Measurements from ENCODE around the gene POLR2H.

The POLR2H gene

DNA sequence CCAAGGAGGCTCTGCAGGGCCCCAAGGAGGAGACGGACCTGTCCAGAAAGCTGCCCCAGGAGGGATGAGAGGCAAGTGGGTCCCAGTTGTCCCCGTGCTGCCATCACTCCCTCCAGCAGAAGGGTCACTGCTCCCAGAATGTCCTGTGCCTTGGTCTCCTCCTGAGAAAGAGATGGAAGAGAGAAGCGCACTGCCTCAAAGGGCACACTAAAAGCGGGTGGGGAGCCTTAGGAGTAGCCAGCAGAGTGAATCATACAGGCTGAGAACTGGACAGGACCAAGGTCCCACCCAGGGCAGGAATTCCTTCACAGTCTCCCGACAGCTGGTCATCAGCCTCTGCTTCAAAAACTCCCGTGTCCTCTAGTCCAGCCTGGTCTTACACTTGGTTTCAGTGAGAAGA lies 11.9 kb downstream of the POLR2H start:
- no peak for DNase-seq (ENCODE audit: low spot score)
- Histone ChIP-seq H3K4me3 (no peak overlapping the region), H3K27ac (peak overlapping the region in 1 of 2 donors; percentile 20)
- TF ChIP-seq, protein P1, sequence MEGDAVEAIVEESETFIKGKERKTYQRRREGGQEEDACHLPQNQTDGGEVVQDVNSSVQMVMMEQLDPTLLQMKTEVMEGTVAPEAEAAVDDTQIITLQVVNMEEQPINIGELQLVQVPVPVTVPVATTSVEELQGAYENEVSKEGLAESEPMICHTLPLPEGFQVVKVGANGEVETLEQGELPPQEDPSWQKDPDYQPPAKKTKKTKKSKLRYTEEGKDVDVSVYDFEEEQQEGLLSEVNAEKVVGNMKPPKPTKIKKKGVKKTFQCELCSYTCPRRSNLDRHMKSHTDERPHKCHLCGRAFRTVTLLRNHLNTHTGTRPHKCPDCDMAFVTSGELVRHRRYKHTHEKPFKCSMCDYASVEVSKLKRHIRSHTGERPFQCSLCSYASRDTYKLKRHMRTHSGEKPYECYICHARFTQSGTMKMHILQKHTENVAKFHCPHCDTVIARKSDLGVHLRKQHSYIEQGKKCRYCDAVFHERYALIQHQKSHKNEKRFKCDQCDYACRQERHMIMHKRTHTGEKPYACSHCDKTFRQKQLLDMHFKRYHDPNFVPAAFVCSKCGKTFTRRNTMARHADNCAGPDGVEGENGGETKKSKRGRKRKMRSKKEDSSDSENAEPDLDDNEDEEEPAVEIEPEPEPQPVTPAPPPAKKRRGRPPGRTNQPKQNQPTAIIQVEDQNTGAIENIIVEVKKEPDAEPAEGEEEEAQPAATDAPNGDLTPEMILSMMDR (IDR thresholded peaks at IDR 0.05), result no peak

DNA sequence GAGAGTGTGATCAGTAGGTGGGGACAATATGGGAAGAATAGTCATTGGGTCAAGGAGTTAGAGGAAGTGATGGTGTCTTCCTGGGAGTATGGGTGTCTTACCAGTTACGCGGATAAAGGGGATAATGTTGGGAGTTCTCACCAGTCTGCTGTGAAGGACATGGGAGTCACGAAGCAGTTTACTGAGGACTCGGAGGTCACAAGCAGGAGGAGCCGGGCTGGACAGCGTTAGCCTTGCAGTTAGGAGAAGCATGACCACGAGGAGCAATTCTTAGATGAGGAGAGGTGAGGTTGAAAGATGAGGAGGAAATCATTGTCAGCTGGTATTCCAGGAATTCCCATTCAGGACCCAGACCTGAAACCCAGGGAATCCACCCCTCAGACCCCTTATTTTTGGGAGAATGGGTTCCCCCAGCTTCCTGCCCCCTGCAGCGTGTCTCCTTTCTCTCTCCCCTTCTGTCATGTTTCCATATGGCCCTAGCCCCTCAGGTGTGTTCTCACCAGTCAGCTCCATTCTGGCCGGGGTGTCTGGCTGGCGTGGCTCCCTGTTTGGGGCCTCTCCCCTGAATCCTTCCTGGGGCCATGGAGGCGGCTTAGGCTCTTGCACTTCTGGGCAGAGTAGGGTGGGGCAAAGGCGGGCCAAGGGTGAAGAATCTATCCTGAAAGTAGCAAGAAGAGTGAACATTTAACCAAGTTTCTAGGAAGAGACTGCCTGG lies 14.4 kb downstream of the POLR2H start:
- Histone ChIP-seq H3K27ac (no peak overlapping the region), H3K4me3 (no peak overlapping the region)
- DNase-seq (ENCODE audit: low spot score), result no peak
- TF ChIP-seq, protein P1 (IDR thresholded peaks at IDR 0.05), result no peak

DNA sequence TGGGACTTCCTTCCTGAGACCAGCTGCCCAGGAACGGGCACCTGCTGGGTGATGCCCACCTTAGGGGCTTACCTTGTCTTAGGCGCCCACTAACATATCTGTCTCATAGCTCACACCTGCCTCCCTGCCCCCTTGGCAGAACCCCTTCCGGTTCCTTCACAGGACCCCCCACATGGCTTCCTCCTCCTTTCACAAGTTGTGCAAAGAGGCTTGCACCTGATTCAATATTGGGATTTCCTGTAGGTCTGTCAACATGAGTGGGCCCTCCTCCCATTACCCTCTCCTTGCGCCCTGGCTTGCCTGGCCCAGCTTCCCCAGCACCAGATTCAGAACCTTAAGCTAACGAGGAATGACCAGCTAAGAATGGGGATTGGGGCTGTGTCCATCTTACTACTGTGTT lies 15.9 kb downstream of the POLR2H start:
- no peak overlapping the region for H3K27ac ChIP-seq
- DNase-seq (ENCODE audit: low spot score), result no peak
- H3K4me3 ChIP-seq, result no peak overlapping the region

DNA sequence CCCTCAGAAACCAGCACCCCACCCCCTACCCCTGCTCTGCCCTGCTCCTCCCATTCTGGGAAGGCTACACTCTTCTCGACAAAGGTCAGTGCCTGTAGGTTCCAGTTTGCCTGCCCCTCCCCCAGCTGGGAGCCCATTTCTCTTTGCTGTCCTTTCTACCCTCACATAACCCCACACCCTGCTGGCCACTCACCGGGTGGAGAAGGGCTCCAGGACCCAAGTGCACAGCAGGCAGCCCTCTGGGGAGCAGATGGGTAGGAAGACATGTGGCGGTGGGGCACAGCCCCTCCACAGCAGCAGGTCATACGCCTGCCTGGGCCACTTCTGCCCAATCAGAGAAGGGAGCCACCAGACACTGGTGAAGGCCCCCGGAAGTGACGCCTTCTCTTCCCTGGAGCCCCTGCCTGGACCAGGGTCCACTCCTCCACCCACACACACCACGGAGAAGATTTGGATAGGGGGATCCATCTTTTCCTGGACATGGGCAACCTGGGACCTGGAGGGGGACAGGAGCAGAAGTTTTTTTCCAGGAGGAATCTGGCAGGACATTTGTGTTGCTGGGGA lies 16.5 kb downstream of the POLR2H start, which contains the start of gene THPO:
TSS of gene THPO (minus strand) at position 326 of the 564 bp plus-strand sequence. CDS start 1,948 bp downstream, outside the sequence.
- Histone ChIP-seq H3K4me3 (no peak within 1 kb of the TSS), H3K27ac (peak within 1 kb of the TSS in 1 of 2 donors; percentile 90)
- DNase-seq (ENCODE audit: low spot score), result no peak
- TF ChIP-seq, protein P1 (IDR thresholded peaks at IDR 0.05), result no peak

More for the DNA sequence above, 15.9 kb downstream of the POLR2H start:
- TF ChIP-seq, protein P1 (IDR thresholded peaks at IDR 0.05), result no peak

DNA sequence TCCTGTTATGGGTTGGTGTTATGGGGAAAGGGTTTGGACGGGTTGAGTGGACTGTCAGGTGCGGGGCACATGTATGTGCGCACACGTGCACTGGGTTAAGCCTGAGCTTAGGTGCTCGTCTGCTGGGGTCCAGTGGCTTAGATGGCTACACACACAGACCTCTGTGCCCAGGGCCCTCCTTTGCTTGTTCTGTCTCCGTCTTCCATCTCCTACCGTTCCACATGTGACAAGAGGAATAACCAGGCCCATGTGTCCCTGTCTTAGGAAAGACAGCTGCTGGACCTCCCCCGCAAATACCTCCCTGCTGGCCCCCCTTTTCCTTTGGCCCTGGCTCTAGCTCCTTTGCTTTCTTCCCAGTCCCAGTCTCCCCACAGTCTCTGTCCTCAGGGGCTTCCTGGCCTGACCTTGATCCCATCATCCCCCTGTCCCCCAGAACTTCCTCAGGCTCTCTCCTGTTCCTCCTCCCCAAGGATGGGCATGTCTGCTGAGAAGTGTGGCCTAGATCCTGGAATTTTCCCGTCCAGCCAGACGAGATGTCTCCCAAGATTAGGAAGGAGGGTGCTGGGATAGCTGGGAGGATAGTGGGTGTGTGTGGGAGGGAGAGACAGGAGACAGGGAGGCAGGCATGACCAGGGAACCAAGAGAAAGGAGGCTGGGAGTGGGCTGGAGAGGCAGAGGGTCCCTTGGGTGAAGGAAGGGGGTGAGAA lies 17.3 kb downstream of the POLR2H start:
- no peak overlapping the region for H3K4me3 ChIP-seq

DNA sequence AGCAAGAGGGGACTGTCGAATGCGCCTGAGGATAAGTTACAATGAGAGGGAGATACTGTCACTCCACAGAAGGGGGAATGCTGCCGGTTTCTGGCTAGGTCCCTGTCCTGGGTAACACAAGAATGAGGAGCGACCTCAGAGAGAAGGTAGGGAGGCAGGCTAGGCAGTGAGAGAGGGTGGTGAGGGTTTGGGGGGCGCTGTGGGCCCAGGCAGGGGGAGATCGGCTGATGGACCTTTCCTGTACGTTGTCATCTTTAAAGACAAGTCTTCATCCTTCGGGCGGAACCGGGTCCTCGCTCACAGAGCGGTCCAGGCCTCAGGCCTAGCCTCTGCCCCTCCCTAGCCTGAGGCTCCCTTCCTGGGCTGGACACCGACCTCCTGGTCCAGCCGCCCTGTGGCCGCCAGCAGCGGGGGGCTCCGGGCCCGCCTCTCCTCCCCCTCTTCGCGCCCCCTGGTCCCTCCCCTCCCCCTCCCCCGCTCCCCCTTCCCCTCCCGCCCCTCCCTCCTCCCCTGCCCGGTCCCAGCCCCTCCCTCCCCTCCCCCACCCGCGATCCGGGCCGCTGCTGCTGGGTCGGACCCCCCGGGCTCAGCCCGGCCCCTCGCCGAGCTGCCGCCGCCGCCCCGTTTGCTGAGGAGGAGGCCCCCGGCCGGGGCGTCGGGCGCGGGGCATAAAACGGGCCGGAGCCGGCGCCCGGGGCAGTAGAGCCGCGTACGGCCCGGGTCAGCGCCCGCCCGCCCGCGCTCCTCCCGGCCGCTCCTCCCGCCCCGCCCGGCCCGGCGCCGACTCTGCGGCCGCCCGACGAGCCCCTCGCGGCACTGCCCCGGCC lies 18.1 kb downstream of the POLR2H start, which contains the start of gene CHRD:
TSS of gene CHRD (plus strand) at position 697 of the 827 bp plus-strand sequence. CDS start 265 bp downstream, outside the sequence.
- DNase-seq (ENCODE audit: low spot score), result no peak
- peak within 1 kb of the TSS; percentile 94 for H3K4me3 ChIP-seq
- peak within 1 kb of the TSS; percentile 44 to 90 for H3K27ac ChIP-seq
- TF ChIP-seq, protein P1 (IDR thresholded peaks at IDR 0.05), result no peak

More for the DNA sequence above, 17.3 kb downstream of the POLR2H start:
- TF ChIP-seq, protein P1 (IDR thresholded peaks at IDR 0.05), result no peak
- no peak for DNase-seq (ENCODE audit: low spot score)
- H3K27ac ChIP-seq, result peak overlapping the region; percentile 44 to 90

Measured in coronary artery (tissue), 2 donors.